Fibroblast of gingiva (primary cell): ENCODE results near the gene NCKAP1.

Experiments
- DNase-seq: peaks from one replicate; pipeline ENCODE4 v3.0.0-alpha.2; 2011; ENCODE audit warnings: low read depth

The NCKAP1 gene

DNA sequence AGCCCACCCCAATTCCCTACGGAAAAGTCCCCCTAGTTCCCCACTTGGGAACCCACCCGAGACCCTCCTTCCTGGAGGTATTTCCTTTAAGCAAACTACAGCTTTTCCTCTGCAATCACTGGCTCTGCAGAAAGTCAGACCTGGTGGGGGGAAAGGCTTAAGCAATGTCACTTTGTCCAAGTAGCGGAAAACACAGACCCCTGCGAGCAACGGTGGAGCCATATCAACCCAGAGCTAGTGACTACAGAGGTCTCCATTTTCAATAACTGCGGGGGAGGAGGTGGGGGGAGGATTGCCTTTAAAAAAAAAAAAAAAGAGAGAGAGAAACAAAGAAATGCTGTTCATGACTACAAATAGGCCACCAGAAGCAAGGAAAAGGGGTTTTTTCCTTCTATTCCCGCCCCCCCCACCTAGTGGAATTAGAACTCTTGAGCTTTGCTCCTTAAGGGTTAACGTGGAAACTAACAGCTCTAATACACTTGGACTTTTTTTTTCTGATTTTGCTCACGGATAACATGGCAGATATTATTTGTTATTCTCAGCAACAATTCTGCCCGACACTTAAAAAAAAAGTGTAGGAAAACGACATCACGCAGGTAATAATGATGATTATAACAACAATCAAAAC, 170.7 kb downstream of the NCKAP1 start:
- DNase-seq = no peak

DNA sequence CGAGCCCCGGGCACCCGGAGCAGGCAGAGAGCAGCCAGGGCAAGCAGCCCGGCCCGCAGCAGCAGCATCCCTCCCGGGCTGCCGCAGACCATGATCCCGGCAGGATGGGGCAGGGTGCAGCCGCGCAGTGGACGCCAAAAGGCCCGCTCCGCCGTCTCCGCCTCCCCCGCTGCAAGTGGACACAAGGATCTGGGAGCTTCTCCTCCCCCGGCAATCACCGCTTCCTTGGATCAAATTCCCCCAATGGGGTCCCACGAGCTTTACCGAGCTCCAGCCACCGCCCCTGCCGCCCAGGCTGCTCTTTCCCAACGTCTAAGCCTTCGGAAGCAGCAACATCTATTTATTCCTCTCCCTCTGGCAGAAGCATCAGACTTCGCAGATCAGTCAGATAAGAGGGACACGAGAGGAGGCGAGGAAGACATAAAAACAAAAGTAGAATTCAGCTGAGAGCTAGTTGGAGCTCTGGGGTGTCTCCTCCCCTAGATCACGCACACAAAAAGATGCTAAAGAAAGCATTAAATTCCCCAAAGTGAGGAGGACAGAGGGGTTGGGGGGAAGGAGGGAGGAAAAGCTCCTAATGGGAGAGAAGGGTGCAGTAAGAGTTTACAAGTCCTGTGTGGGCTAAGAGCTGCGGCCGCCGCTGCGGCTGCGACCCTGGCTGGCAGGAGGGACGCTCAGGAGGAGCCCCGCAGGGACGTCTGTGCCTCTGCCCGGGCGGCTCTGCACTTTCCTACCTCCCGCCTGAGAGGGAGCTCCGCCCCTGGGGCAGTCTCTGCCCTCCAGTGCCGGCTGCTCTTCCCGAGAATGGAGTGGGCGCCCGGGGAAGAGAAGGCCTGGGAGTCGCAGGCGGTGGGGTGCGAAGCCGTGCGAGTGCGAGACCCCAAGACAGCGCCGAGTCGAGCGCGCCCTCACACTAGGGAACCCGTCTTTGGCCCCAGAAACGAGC, 171.5 kb downstream of the NCKAP1 start, which contains the start of gene FRZB:
Gene FRZB (minus strand): TSS at position 177 of the 946 bp plus-strand sequence. CDS start 85 bp downstream, at position 92.
- peak; percentile 68 for DNase-seq

DNA sequence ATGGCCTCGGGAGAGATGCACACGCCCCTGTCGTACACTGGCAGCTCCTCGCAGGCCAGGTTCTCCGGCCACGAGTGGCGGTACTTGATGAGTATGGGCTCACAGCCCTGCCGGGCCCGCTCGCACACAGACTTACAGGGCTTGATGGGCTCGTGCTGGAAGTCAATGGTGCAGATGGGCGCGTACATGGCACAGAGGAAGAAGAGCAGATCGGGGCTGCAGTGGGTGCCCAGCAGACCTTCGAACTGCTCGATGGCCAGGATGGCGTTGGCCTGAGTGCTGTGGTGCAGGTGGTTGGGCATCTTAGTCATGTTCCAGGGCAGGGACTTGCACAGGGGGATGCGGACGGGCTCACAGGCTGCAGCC, 172.2 kb downstream of the NCKAP1 start:
- DNase-seq = peak; percentile 2

DNA sequence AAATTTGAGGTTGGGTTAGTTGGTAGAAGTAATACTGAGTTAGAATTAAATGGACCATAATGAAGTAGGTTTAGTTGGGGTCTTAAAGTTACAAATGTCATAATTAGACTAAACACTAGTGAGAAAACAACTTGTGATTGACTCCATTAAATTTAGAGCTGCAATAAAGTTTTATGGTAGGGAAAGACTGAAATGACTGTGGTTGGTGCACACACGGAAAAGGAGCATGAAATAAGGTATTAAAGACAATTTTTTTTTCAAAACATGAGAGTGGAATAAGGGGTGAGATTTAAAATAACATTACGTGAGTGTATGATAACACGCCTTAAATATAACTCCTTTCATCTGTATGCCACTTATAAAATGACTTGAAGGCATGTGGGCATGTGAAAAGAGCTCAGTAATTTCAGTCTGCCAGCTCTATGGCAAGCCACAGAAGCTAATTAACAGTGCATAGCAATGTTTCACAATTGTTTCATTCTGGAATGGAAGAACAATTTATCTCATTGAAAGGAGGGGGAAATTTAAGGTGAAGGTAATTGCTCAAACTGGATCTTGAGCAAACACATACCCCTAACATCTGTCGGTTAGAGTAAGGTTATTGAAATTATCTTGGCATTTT, 173.2 kb downstream of the NCKAP1 start:
- no peak for DNase-seq

DNA sequence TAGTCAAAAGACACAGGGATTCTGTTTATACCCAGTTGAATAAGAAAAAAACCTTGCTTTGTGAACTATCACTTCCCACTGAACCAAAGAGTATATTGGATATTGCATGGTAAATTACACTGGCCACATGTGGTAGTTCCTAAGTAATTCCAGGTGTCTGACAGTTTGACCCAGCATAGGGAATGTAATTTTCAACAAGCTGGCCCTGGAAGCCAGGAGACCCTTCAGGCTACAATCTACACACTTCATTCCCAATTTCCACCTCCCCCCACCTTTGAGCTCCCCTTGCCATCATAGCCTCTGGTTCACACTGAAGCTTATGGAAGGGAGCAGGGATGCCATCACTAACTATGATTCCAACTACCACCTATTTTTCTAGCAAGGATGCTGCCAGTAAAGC, 174.6 kb downstream of the NCKAP1 start:
- no peak for DNase-seq

DNA sequence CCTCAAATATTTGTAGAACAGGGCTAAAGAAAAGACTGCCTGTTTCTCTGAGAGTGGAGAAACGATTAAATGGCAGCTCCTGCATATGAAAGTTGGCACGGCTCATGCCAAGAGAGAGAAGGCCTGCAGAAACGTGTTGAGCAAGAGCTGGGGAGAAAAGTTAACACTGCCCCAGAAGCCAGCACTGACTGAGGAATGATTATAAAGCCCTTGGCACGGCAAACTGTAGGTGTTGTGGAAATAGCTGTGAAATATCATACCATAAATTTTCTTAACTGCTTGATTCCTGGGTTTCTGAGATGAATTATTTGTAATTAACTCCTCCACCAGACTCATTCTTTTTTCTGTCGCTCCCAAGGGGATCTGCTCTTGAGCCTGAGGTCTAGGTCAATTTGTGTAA, 176.2 kb downstream of the NCKAP1 start:
- peak; percentile 24 for DNase-seq

DNA sequence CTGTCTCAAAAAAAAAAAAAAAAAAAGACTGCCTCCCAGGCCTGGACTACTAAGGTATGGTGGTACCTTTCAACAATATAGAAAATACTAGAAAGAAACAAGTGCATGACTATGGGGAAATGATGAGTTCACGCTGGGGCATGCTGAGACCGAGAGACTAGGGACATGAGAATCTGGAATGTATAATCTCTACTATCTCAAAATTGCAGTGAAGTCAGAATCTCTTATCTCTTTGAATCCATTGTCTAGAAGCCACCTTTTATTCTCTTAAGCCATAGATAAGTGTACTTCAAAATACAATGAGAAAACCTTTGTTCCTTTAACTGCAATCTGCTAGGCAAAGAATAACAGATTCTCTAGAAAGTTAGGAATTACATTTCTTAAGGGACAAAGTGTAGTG, 177.4 kb downstream of the NCKAP1 start:
- no peak for DNase-seq
